ENCODE results near the gene FBXW7. TPM values are rescaled to one million over a fixed set of nuclear protein-coding genes. Genes with fewer than 3 reads are reported as not detected.

Gene FBXW7
- total RNA-seq, 2 donors from 2014 or later = 29.3 to 29.5 TPM

DNA sequence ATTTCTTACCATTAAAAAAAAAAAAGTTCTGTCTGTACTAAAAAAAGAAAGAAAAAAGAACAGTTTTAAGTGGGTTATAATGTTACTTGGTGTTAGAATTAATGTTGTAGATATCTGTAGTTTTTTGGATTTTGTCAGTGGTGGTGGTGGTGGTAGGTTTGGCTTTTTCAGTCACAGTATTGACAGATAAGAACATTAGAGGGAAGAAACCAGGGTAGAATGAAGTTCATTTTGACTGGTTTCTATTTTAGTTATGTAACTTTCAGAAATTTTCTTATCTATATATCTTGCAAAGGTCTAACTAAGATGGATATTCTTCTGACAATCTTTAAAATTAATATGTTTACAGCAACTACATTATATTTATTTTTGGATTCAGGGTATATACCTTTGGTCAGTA, 105.4 kb downstream of the FBXW7 start:
- Histone ChIP-seq H3K9ac (ENCODE audit: low read depth in 2 of 2, low read length in 2 of 2) (no peak overlapping the region), H3K27ac (no peak overlapping the region), H3K4me1 (no peaks in the 10 kb centered on the region), H3K9me3 (no peaks in the 10 kb centered on the region), H3K4me3 (no peak overlapping the region), H3K36me3 (no peaks in the 10 kb centered on the region), H3K27me3 (no peaks in the 10 kb centered on the region)
- no peak for DNase-seq
- TF ChIP-seq, protein P1, sequence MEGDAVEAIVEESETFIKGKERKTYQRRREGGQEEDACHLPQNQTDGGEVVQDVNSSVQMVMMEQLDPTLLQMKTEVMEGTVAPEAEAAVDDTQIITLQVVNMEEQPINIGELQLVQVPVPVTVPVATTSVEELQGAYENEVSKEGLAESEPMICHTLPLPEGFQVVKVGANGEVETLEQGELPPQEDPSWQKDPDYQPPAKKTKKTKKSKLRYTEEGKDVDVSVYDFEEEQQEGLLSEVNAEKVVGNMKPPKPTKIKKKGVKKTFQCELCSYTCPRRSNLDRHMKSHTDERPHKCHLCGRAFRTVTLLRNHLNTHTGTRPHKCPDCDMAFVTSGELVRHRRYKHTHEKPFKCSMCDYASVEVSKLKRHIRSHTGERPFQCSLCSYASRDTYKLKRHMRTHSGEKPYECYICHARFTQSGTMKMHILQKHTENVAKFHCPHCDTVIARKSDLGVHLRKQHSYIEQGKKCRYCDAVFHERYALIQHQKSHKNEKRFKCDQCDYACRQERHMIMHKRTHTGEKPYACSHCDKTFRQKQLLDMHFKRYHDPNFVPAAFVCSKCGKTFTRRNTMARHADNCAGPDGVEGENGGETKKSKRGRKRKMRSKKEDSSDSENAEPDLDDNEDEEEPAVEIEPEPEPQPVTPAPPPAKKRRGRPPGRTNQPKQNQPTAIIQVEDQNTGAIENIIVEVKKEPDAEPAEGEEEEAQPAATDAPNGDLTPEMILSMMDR (IDR thresholded peaks at IDR 0.05) = no peak
- intact Hi-C loops (cut with DNase I) = no loop called here

DNA sequence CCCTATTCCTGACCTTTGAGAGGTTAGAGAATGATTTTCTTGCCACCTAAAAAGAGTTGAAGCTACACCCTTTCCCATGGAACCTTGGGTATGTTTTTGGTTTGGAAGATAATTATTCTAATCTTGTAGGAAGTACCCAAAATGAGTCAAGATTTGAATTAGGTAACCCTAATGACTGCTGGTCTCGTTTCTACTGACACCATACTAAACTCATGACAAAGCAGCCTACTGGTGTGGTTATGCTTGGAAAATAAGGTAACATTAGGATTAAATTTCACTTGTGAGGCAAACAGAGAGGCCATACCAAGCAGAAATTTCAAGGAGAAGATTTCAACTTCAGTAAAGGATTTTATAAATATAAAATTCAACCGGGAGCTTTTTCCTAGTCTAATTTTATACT, 107.9 kb downstream of the FBXW7 start:
- TF ChIP-seq, protein P1 (IDR thresholded peaks at IDR 0.05) = no peak
- intact Hi-C loops (cut with DNase I) = no loop called here
- no peaks in the 10 kb centered on the region for H3K27me3 ChIP-seq
- no peak overlapping the region for H3K4me3 ChIP-seq
- no peaks in the 10 kb centered on the region for H3K36me3 ChIP-seq
- H3K27ac ChIP-seq = no peak overlapping the region
- no peak for DNase-seq
- no peaks in the 10 kb centered on the region for H3K9me3 ChIP-seq
- no peaks in the 10 kb centered on the region for H3K4me1 ChIP-seq
- H3K9ac ChIP-seq (ENCODE audit: low read depth in 2 of 2, low read length in 2 of 2) = no peak overlapping the region

GRCh38 chr4:152424977-152425376, 110.9 kb downstream of the FBXW7 start:
- Histone ChIP-seq H3K9ac (ENCODE audit: low read depth in 2 of 2, low read length in 2 of 2) (no peak overlapping the region), H3K9me3 (no peaks in the 10 kb centered on the region), H3K4me3 (no peak overlapping the region), H3K4me1 (no peaks in the 10 kb centered on the region), H3K27ac (no peak overlapping the region), H3K36me3 (no peaks in the 10 kb centered on the region), H3K27me3 (no peaks in the 10 kb centered on the region)
- no peak for DNase-seq
- TF ChIP-seq, protein P1 (IDR thresholded peaks at IDR 0.05) = no peak
- intact Hi-C loops (cut with DNase I) = no loop called here

DNA sequence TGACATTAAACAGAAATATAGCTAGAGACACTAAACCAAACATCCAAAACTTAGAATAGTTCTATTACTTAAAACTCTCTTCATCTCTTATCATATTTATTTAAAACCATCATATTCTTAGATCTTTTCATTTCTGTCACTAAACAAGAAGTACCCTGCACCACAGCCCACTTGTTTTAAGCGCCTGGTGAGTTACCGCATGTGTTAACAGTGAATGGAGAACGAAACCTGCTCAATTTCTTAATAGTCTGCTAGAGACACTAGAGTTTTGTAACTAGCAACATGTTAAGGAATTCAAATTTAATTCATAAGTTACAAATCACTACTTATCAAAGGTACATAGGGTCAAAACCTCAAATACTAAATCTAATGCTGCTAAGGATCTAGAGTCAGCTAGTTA, 111.5 kb downstream of the FBXW7 start:
- Histone ChIP-seq H3K4me3 (no peak overlapping the region), H3K4me1 (no peaks in the 10 kb centered on the region), H3K9ac (ENCODE audit: low read depth in 2 of 2, low read length in 2 of 2) (no peak overlapping the region), H3K27ac (no peak overlapping the region), H3K27me3 (no peaks in the 10 kb centered on the region), H3K36me3 (no peaks in the 10 kb centered on the region), H3K9me3 (no peaks in the 10 kb centered on the region)
- intact Hi-C loops (cut with DNase I) = no loop called here
- TF ChIP-seq, protein P1 (IDR thresholded peaks at IDR 0.05) = no peak
- no peak for DNase-seq

DNA sequence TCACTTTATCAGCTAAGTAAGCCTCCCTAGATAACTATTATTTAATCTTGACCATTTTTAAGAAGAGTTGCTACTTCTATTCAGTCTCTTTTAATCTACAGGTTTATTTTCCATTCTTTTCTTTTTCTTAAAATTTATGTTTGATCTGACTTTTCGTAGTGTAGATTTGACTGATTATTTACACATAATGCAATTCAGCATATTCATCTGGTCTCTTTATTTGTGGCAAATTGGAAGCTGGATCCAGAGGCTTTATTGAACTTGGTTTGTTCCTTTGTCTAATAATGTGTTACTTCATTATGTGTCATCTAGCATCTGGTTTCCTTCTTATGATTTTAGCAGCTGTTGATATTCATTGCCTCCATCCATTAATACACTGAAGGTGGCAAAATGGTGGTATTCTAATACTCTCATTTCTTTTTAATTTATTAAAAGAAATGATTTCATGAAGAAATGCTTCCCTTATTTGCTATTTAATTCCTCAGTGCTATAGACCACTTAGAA, 113.0 kb downstream of the FBXW7 start:
- H3K4me1 ChIP-seq = no peaks in the 10 kb centered on the region
- H3K27me3 ChIP-seq = no peaks in the 10 kb centered on the region
- no peak overlapping the region for H3K9ac ChIP-seq (ENCODE audit: low read depth in 2 of 2, low read length in 2 of 2)
- intact Hi-C loops (cut with DNase I) = no loop called here
- H3K9me3 ChIP-seq = no peaks in the 10 kb centered on the region
- H3K36me3 ChIP-seq = no peaks in the 10 kb centered on the region
- H3K4me3 ChIP-seq = no peak overlapping the region
- no peak for DNase-seq
- H3K27ac ChIP-seq = no peak overlapping the region
- TF ChIP-seq, protein P1 (IDR thresholded peaks at IDR 0.05) = no peak

Data from colonic mucosa (tissue), 4 donors.